Liver (tissue), 9 donors: ENCODE results near the gene TNPO2. TPM values are rescaled to one million over a fixed set of nuclear protein-coding genes. Genes with fewer than 3 reads are reported as not detected.

Experiments
- DNase-seq: peaks from one replicate; pipeline ENCODE4 v3.0.0-alpha.2; 2017; ENCODE audit warnings: low spot score
- H3K27ac ChIP-seq, 2 donors: one replicate each; pipeline ENCODE4 v1.7.0; 2013; ENCODE audit warnings: inconsistent platforms in 2 of 2, low read length in 2 of 2, control low read depth in 1 of 2, low read depth in 1 of 2, mild to moderate bottlenecking in 1 of 2
- H3K27me3 ChIP-seq, 4 donors: one replicate each; pipeline versions ENCODE4 v1.6.1 to v1.7.0; 2013; ENCODE audit warnings: low read length in 3 of 4, inconsistent platforms in 1 of 4, mild to moderate bottlenecking in 1 of 4, moderate library complexity in 1 of 4; ENCODE audit not compliant: control insufficient read depth in 4 of 4, insufficient read depth in 4 of 4
- H3K36me3 ChIP-seq, 4 donors: one replicate each; pipeline versions ENCODE4 v1.6.1 to v1.7.0; 2013; ENCODE audit warnings: low read length in 3 of 4, mild to moderate bottlenecking in 3 of 4, low read depth in 1 of 4, moderate library complexity in 1 of 4; ENCODE audit not compliant: control insufficient read depth in 4 of 4, insufficient read depth in 3 of 4
- H3K4me1 ChIP-seq, 4 donors: one replicate each; pipeline versions ENCODE4 v1.6.1 to v1.7.0; 2013; ENCODE audit warnings: low read length in 3 of 4, mild to moderate bottlenecking in 3 of 4, moderate library complexity in 1 of 4; ENCODE audit not compliant: control insufficient read depth in 4 of 4, insufficient read depth in 4 of 4
- H3K4me3 ChIP-seq, 3 donors: one replicate each; pipeline versions ENCODE4 v1.6.1 to v1.7.0; 2013; ENCODE audit warnings: low read length in 3 of 3, control low read depth in 1 of 3, low read depth in 1 of 3, mild to moderate bottlenecking in 1 of 3
- H3K9ac ChIP-seq, 2 donors: one replicate each; pipeline ENCODE4 v1.7.0; 2013; ENCODE audit warnings: low read length in 2 of 2, mild to moderate bottlenecking in 2 of 2, moderate library complexity in 2 of 2, control low read depth in 1 of 2, low read depth in 1 of 2
- H3K9me3 ChIP-seq, 4 donors: one replicate each; pipeline versions ENCODE4 v1.6.1 to v1.7.0; 2013; ENCODE audit warnings: low read length in 3 of 4; ENCODE audit not compliant: control insufficient read depth in 4 of 4
- CTCF ChIP-seq: fragments of 150-350 bp; IDR thresholded peaks from 2 replicates; pipeline ENCODE4 v1.5.1; 2017; ENCODE audit warnings: improper control_type of control experiment, low read depth, low read length; ENCODE audit not compliant: missing input control
- EGR1 ChIP-seq, 2 donors: IDR thresholded peaks; 2 replicates each; pipeline ENCODE4 v1.6.1; 2016 to 2018; ENCODE audit warnings: antibody characterized with exemption in 2 of 2, low read depth in 2 of 2
- FOXA2 ChIP-seq: IDR thresholded peaks from 2 replicates; pipeline ENCODE4 v1.6.1; 2016; ENCODE audit warnings: antibody characterized with exemption
- GABPA ChIP-seq, 2 donors: IDR thresholded peaks in 1 of 2; conservative IDR thresholded peaks in 1 of 2; 2 replicates each; pipeline ENCODE4 v1.6.1; 2016; ENCODE audit warnings: antibody characterized with exemption in 2 of 2, mild to moderate bottlenecking in 1 of 2, moderate library complexity in 1 of 2
- HNF4G ChIP-seq: IDR thresholded peaks from 2 replicates; pipeline ENCODE4 v1.6.1; 2016; ENCODE audit warnings: antibody characterized with exemption
- JUND ChIP-seq, 2 donors: IDR thresholded peaks; 2 replicates each; pipeline ENCODE4 v1.6.1; 2016; ENCODE audit warnings: antibody characterized with exemption in 2 of 2
- NR2F2 ChIP-seq: IDR thresholded peaks from 2 replicates; pipeline ENCODE4 v1.6.1; 2016; ENCODE audit warnings: antibody characterized with exemption
- SP1 ChIP-seq: IDR thresholded peaks from 2 replicates; pipeline ENCODE4 v1.6.1; 2018; ENCODE audit warnings: antibody characterized with exemption, mild to moderate bottlenecking
- YY1 ChIP-seq: IDR thresholded peaks from 2 replicates; pipeline ENCODE4 v1.6.1; 2016; ENCODE audit warnings: antibody characterized with exemption, mild to moderate bottlenecking
- WGBS: extraction: QIAGEN DNeasy Blood & Tissue Kit; methylation state at CpG from one replicate; pipeline ENCODE4 v1.1.7; 2013; 5-methylcytosine and 5-hydroxymethylcytosine counted together
- polyA plus RNA-seq, 2 donors: library from polyadenylated mRNA; stranded (reverse) in 1 of 2; unstranded in 1 of 2; fragments of 200-250 nt in 1 of 2; fragments of >200 nt in 1 of 2; fragmentation: Nextera tagmentation in 1 of 2; extraction: Ambion mirVana in 1 of 2; gene quantifications; one replicate each; pipeline versions ENCODE4 v1.2.1 to v1.2.3, GENCODE V29; 2013 to 2015
- total RNA-seq, 2 donors: library from RNA; depleted of rRNA; stranded (reverse); fragments of >200 nt; gene quantifications; one replicate each; pipeline ENCODE4 v1.2.3, GENCODE V29; 2014
- TF ChIP-seq, protein P1 (sequence below): IDR thresholded peaks from 2 replicates; pipeline ENCODE4 v1.6.1; 2016; ENCODE audit warnings: antibody characterized with exemption
- TF ChIP-seq, protein P2 (sequence below): IDR thresholded peaks from 2 replicates; pipeline ENCODE4 v1.6.1; 2016; ENCODE audit warnings: antibody characterized with exemption, mild to moderate bottlenecking
- TF ChIP-seq, protein P3 (sequence below): IDR thresholded peaks from 2 replicates; pipeline ENCODE4 v1.6.1; 2016; ENCODE audit warnings: antibody characterized with exemption
- TF ChIP-seq, protein P4 (sequence below): IDR thresholded peaks from 2 replicates; pipeline ENCODE4 v1.6.1; 2016; ENCODE audit warnings: antibody characterized with exemption
- donor health status: healthy.
- donor health status: healthy.
- donor health status: healthy.
- donor health status: healthy.
- donor health status: healthy.

Gene TNPO2
- total and polyA plus RNA-seq, 4 donors: 6.3 to 22.2 (median 15.8) TPM

GRCh38 chr19:12660980-12661379 is 62.8 kb downstream of the TNPO2 start (continued):
- TF ChIP-seq, protein P1, sequence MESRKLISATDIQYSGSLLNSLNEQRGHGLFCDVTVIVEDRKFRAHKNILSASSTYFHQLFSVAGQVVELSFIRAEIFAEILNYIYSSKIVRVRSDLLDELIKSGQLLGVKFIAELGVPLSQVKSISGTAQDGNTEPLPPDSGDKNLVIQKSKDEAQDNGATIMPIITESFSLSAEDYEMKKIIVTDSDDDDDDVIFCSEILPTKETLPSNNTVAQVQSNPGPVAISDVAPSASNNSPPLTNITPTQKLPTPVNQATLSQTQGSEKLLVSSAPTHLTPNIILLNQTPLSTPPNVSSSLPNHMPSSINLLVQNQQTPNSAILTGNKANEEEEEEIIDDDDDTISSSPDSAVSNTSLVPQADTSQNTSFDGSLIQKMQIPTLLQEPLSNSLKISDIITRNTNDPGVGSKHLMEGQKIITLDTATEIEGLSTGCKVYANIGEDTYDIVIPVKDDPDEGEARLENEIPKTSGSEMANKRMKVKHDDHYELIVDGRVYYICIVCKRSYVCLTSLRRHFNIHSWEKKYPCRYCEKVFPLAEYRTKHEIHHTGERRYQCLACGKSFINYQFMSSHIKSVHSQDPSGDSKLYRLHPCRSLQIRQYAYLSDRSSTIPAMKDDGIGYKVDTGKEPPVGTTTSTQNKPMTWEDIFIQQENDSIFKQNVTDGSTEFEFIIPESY: no peak
- TF ChIP-seq NR2F2: no peak
- TF ChIP-seq YY1: no peak
- TF ChIP-seq HNF4G: no peak

DNA sequence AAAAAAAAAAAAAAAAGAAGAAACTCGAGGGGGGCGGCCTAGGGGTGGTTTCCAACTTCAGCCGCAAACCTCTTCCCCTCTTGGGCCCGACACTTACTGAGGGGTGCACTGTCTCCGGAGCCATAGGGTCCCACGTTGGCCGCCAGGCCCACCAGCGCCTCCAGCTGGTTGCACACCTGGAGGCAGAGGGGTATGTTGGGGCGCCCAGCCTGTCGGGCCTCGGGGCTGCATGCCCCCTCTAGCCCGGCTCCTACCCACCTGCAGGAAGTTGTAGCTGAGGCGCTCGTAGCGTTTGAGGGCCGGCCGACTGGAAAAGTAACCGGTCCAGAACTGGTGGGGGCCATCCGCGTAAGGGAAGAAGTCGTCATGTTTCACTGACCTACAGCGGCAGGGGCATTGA is 65.8 kb downstream of the TNPO2 start:
- TF ChIP-seq SP1 (no peak), FOXA2 (no peak), HNF4G (no peak), EGR1 (IDR thresholded peaks at IDR 0.05; ENCODE audit: low read depth in 2 of 2) (no peak), CTCF (no peak), GABPA (IDR thresholded peaks at IDR 0.05 in 1 of 2, conservative IDR thresholded peaks at IDR 0.05 in 1 of 2) (no peak), JUND (IDR thresholded peaks at IDR 0.05) (no peak)
- TF ChIP-seq, protein P1: no peak
- TF ChIP-seq, protein P2, sequence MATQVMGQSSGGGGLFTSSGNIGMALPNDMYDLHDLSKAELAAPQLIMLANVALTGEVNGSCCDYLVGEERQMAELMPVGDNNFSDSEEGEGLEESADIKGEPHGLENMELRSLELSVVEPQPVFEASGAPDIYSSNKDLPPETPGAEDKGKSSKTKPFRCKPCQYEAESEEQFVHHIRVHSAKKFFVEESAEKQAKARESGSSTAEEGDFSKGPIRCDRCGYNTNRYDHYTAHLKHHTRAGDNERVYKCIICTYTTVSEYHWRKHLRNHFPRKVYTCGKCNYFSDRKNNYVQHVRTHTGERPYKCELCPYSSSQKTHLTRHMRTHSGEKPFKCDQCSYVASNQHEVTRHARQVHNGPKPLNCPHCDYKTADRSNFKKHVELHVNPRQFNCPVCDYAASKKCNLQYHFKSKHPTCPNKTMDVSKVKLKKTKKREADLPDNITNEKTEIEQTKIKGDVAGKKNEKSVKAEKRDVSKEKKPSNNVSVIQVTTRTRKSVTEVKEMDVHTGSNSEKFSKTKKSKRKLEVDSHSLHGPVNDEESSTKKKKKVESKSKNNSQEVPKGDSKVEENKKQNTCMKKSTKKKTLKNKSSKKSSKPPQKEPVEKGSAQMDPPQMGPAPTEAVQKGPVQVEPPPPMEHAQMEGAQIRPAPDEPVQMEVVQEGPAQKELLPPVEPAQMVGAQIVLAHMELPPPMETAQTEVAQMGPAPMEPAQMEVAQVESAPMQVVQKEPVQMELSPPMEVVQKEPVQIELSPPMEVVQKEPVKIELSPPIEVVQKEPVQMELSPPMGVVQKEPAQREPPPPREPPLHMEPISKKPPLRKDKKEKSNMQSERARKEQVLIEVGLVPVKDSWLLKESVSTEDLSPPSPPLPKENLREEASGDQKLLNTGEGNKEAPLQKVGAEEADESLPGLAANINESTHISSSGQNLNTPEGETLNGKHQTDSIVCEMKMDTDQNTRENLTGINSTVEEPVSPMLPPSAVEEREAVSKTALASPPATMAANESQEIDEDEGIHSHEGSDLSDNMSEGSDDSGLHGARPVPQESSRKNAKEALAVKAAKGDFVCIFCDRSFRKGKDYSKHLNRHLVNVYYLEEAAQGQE: no peak
- TF ChIP-seq, protein P3, sequence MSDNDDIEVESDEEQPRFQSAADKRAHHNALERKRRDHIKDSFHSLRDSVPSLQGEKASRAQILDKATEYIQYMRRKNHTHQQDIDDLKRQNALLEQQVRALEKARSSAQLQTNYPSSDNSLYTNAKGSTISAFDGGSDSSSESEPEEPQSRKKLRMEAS: no peak
- TF ChIP-seq, protein P4, sequence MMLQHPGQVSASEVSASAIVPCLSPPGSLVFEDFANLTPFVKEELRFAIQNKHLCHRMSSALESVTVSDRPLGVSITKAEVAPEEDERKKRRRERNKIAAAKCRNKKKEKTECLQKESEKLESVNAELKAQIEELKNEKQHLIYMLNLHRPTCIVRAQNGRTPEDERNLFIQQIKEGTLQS: no peak
- H3K9me3 ChIP-seq: no peaks in the 10 kb centered on the region
- H3K9ac ChIP-seq: no peak overlapping the region
- DNase-seq: no peak
- no peak overlapping the region for H3K4me3 ChIP-seq
- H3K36me3 ChIP-seq: peaks cover 7 to 34% (median 13%) of the 10 kb centered on the region in 4 donors
- WGBS: 98% methylated on average over 22 of the region's 22 CpGs
- H3K27me3 ChIP-seq: no peaks in the 10 kb centered on the region
- no peak overlapping the region for H3K27ac ChIP-seq
- H3K4me1 ChIP-seq: no peaks in the 10 kb centered on the region
